Gastroesophageal sphincter (tissue), 3 donors: ENCODE measurements around the gene ZBTB43.

Experiments used
- CTCF ChIP-seq, 4 experiments: fragments of 200-600 bp in 2 of 4; fragments of 450-650 bp in 2 of 4; sonication (generic) in 1 of 4; IDR thresholded peaks; one replicate each; pipeline ENCODE4 v1.5.1; 2017 to 2019; ENCODE audit warnings: antibody characterized with exemption in 4 of 4, mild to moderate bottlenecking in 2 of 4, moderate library complexity in 2 of 4
- POLR2A ChIP-seq, 2 donors: fragments of 450-650 bp; IDR thresholded peaks; one replicate each; pipeline ENCODE4 v1.6.1; 2017; ENCODE audit warnings: antibody characterized with exemption in 2 of 2, mild to moderate bottlenecking in 2 of 2, moderate library complexity in 1 of 2

DNA sequence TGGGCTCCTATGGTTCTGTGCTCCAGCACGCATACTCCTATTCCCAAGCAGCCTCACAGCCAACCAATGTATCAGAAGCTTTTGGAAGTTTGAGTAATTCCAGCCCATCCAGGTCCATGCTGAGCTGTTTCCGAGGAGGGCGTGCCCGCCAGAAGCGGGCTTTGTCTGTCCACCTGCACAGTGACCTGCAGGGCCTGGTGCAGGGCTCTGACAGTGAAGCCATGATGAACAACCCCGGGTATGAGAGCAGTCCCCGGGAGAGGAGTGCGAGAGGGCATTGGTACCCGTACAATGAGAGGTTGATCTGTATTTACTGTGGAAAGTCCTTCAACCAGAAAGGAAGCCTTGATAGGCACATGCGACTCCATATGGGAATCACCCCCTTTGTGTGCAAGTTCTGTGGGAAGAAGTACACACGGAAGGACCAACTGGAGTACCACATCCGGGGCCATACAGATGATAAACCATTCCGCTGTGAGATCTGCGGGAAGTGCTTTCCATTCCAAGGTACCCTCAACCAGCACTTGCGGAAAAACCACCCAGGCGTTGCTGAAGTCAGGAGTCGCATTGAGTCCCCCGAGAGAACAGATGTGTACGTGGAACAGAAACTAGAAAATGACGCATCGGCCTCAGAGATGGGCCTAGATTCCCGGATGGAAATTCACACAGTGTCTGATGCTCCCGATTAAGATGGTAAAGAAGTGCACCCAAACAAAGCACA, 75.5 kb downstream of the ZBTB43 start:
- TF ChIP-seq CTCF (IDR thresholded peaks at IDR 0.05), result no peak
- no peak for TF ChIP-seq POLR2A (IDR thresholded peaks at IDR 0.05)
